Muscle layer of duodenum (tissue), 2 donors: Measurements from ENCODE around the gene AQR.
"Not testable (repeated sequence)": the region's sequence is repeated elsewhere in the genome, so short reads cannot be mapped to it uniquely, and the experiment has no call there.

Experiments used
- H3K27ac ChIP-seq: one replicate; pipeline ENCODE4 v1.7.0; 2013; ENCODE audit warnings: mild to moderate bottlenecking, low read length
- H3K27me3 ChIP-seq: one replicate; pipeline ENCODE4 v1.7.0; 2013; ENCODE audit warnings: low read depth, mild to moderate bottlenecking, control low read depth, low read length
- H3K36me3 ChIP-seq, 2 donors: one replicate each; pipeline ENCODE4 v1.7.0; 2013; ENCODE audit warnings: low read length in 2 of 2, control low read depth in 1 of 2, mild to moderate bottlenecking in 1 of 2; ENCODE audit not compliant: insufficient read depth in 2 of 2, control insufficient read depth in 1 of 2
- H3K4me1 ChIP-seq, 2 donors: one replicate each; pipeline ENCODE4 v1.7.0; 2013; ENCODE audit warnings: low read length in 2 of 2, mild to moderate bottlenecking in 2 of 2, control low read depth in 1 of 2, moderate library complexity in 1 of 2; ENCODE audit not compliant: insufficient read depth in 2 of 2, control insufficient read depth in 1 of 2
- H3K4me3 ChIP-seq, 2 donors: one replicate each; pipeline ENCODE4 v1.7.0; 2013; ENCODE audit warnings: low read length in 2 of 2, low read depth in 1 of 2, mild to moderate bottlenecking in 1 of 2
- H3K9me3 ChIP-seq, 2 donors: one replicate each; pipeline ENCODE4 v1.7.0; 2013; ENCODE audit warnings: low read length in 2 of 2, control low read depth in 1 of 2, mild to moderate bottlenecking in 1 of 2; ENCODE audit not compliant: control insufficient read depth in 1 of 2
- donor health status: healthy.

The AQR gene

GRCh38 chr15:34988027-34988902 lies 18.7 kb upstream of the AQR start, which contains the start of gene ZNF770:
Gene ZNF770 (minus strand): TSS chr15:34988287. CDS start chr15:34983434, 4,853 bp downstream.
- Histone ChIP-seq H3K4me3 (peak within 1 kb of the TSS; percentile 79 to 100), H3K4me1 (peaks cover 10 to 34% of the 10 kb centered on the region in 2 donors), H3K36me3 (no peaks in the 10 kb centered on the region), H3K27ac (peak within 1 kb of the TSS; percentile 100), H3K27me3 (no peaks in the 10 kb centered on the region), H3K9me3 (no peaks in the 10 kb centered on the region)

DNA sequence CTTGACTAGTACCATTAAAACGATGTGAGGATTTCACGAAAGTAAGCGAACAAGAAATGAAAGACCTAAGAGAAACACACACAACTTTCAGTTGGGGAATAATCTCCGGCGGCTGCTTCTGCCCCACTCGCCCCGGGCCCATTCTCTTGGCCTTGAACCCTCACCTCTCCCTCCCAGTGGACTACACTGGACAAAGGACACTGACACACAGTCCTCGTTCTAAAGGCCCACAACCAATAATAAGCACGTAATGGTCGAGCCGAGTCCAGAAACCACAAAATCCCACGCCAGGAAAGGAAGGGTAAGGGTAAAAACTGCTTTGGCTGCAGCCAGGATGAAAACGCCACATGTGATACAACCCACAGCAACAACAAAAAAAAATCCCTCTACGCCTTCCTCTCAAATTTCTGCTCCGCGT lies 18.1 kb upstream of the AQR start:
- Histone ChIP-seq H3K9me3 (no peaks in the 10 kb centered on the region), H3K27ac (peak overlapping the region; percentile 100), H3K36me3 (peaks cover 5 to 6% of the 10 kb centered on the region in 2 donors), H3K4me1 (peaks cover 10 to 34% of the 10 kb centered on the region in 2 donors), H3K4me3 (peak overlapping the region; percentile 79 to 100), H3K27me3 (no peaks in the 10 kb centered on the region)

- no peaks in the 10 kb centered on the region for H3K27me3 ChIP-seq
- peaks cover 10 to 34% of the 10 kb centered on the region in 2 donors for H3K4me1 ChIP-seq
- no peaks in the 10 kb centered on the region for H3K9me3 ChIP-seq
- H3K27ac ChIP-seq = peak overlapping the region; percentile 100
- H3K4me3 ChIP-seq = peak overlapping the region; percentile 79 to 100
- H3K36me3 ChIP-seq = peaks cover 7 to 10% of the 10 kb centered on the region in 2 donors
Observed at GRCh38 chr15:34986771-34987480, 17.4 kb upstream of the AQR start.

DNA sequence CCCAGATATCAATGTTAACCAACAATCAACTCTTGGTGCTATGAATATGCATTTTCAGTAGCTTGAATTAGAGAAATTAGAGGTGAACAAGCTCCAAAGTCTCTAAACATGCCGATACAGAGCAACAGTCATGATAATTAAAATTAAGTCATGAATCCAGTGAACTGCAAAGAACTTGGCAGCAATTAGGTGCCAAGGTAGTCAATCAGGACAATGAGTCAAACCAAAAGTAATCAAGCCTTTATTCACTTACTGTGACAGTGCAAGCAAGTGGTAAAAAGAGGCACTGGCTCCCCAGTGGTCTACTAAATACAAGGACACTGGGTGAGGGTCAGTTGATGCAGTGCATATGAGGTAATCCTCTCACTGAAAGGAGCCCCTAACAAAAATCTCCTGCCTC lies 16.8 kb upstream of the AQR start:
- Histone ChIP-seq H3K4me1 (peaks cover 10 to 34% of the 10 kb centered on the region in 2 donors), H3K36me3 (peaks cover 7 to 14% of the 10 kb centered on the region in 2 donors), H3K9me3 (no peaks in the 10 kb centered on the region), H3K27ac (no peak overlapping the region), H3K4me3 (peak overlapping the region; percentile 79 to 100), H3K27me3 (no peaks in the 10 kb centered on the region)

GRCh38 chr15:34984889-34985630 lies 15.5 kb upstream of the AQR start:
- H3K27ac ChIP-seq = no peak overlapping the region
- H3K36me3 ChIP-seq = peaks cover 7 to 17% of the 10 kb centered on the region in 2 donors
- H3K9me3 ChIP-seq = no peaks in the 10 kb centered on the region
- H3K4me1 ChIP-seq = peaks cover 10 to 34% of the 10 kb centered on the region in 2 donors
- no peak overlapping the region for H3K4me3 ChIP-seq
- no peaks in the 10 kb centered on the region for H3K27me3 ChIP-seq

DNA sequence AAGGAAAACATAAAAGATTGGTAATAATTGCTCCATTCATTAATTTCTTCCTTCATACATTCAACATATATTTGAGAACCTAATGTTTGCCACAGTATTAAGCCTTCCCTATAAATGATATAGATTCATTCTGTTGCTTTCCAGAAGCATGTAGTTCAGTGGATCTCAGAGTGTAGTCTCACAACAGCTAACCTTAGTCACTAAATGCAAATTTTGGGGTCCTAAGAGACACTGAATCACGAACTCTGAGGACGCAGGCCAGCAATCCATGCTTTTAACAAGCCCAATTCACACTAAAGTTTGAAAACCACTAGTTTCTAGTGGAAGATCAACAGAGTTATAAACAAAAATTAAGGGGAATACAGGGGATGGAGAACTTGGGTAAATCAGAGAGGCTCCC lies 7.2 kb upstream of the AQR start:
- Histone ChIP-seq H3K36me3 (peaks cover 0 to 6% of the 10 kb centered on the region in 2 donors), H3K27ac (no peak overlapping the region), H3K4me1 (no peaks in the 10 kb centered on the region), H3K4me3 (no peak overlapping the region), H3K9me3 (no peaks in the 10 kb centered on the region), H3K27me3 (no peaks in the 10 kb centered on the region)

- Histone ChIP-seq H3K27me3 (no peaks in the 10 kb centered on the region), H3K9me3 (no peaks in the 10 kb centered on the region), H3K36me3 (peaks cover 0 to under 1% of the 10 kb centered on the region in 2 donors), H3K27ac (no peak overlapping the region), H3K4me3 (no peak overlapping the region), H3K4me1 (no peaks in the 10 kb centered on the region)
Observed at GRCh38 chr15:34976073-34976472, 6.5 kb upstream of the AQR start.

DNA sequence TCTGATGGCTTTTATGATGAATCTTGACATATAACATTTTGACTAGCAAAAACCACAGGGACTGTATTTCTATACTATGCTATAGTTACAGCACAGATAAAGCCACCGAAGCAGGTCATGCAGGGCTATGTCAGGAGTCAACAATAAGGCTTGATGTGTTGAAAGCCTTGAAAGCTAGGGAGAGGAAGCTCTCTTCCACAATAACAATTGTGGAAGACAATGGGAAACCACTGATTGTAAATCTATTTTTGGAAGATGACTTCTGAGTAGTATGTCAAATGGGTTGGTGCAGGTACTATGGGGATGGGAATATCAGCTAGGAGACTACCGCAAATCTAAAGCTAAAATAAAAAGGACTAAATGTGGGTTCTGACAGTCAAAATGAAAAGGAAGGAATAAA lies 4.0 kb upstream of the AQR start:
- H3K36me3 ChIP-seq = no peaks in the 10 kb centered on the region
- H3K4me3 ChIP-seq = no peak overlapping the region
- H3K9me3 ChIP-seq = no peaks in the 10 kb centered on the region
- H3K27ac ChIP-seq = no peak overlapping the region
- H3K4me1 ChIP-seq = peaks cover 0 to 4% of the 10 kb centered on the region in 2 donors
- H3K27me3 ChIP-seq = no peaks in the 10 kb centered on the region

DNA sequence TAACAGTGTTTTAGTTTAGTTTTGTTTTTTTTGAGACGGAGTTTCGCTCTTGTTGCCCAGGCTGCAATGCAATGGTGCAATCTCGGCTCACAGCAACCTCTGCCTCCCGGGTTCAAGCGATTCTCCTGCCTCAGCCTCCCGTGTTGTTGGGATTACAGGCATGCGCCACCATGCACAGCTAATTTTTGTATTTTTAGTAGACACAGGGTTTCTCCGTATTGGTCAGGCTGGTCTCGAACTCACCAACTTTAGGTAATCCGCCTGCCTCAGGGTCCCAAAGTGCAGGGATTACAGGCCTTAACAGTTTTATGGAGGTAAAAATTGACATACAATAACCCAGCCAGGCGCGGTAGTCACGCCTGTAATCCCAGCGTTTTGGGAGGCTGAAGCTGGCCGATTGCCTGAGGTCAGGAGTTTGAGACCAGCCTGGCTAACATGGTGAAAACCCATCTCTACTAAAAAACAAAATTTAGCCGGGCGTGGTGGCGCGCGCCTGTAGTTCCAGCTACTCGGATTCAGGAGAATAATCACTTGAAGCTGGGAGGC lies 629 bp upstream of the AQR start:
- Histone ChIP-seq H3K4me3 (peak overlapping the region; percentile 90 to 98), H3K4me1 (peaks cover 0 to 18% of the 10 kb centered on the region in 2 donors)
- H3K27me3 ChIP-seq, H3K9me3 ChIP-seq, H3K27ac ChIP-seq, H3K36me3 ChIP-seq: not testable (repeated sequence)

GRCh38 chr15:34964277-34964676 lies 5.3 kb downstream of the AQR start:
- Histone ChIP-seq H3K4me3 (no peak overlapping the region), H3K36me3 (peaks cover 8 to 16% of the 10 kb centered on the region in 2 donors), H3K27me3 (no peaks in the 10 kb centered on the region), H3K9me3 (no peaks in the 10 kb centered on the region), H3K27ac (no peak overlapping the region), H3K4me1 (peaks cover 0 to 18% of the 10 kb centered on the region in 2 donors)
